Endothelial cell of umbilical vein (primary cell): ENCODE data around the gene KCNMB2.

ENCODE experiments used
- POLR2A ChIP-seq: IDR thresholded peaks from 2 replicates; pipeline ENCODE4 v1.6.1; 2012; ENCODE audit warnings: low read depth, mild to moderate bottlenecking, control low read depth, low read length
- TF ChIP-seq, protein P1 (sequence below), 2 donors: IDR thresholded peaks; 1 replicate in 1 of 2; 2 replicates in 1 of 2; pipeline ENCODE4 v1.5.1; 2011; ENCODE audit warnings: low read length in 2 of 2, mild to moderate bottlenecking in 2 of 2, moderate library complexity in 2 of 2, control low read depth in 1 of 2, inconsistent platforms in 1 of 2, low read depth in 1 of 2; ENCODE audit not compliant: insufficient read depth in 1 of 2; ENCODE audit errors: extremely low read depth in 1 of 2

DNA sequence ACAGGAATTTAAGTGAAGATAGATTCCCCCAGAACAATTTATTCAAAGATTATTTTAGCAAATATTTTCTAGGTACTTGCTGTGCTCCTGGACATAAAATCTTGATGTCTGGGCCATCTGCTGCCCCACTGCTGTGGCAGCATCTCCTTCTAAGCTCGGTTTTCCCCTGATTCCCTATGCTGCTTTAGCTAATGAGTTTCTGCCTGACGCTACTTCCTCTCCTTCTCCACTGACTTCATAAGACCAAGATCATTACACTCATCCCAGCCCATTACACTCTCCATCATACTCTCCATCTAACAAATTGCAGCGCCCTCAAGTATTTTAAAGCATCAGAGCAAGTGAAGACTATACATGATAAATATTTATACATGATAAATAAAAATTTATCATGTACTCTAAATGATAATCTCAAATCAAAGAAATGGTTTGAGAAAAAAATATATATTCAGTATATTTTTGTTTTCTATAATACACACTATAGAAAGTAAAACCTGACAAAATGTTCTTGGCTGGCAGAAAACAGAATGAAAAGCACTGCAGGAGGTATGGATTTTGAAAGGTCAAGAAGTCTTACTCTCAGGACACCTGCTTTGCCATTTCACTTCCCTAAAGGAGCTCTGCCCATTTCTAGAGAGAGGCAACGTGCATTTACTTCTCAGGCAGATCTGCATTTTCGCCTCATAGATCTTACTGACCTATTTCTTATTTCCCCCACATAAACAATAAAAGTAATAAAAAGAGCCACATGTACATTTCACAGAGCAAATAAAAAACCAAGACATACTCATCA lies 232.0 kb downstream of the KCNMB2 start:
- TF ChIP-seq POLR2A = no peak
- TF ChIP-seq, protein P1, sequence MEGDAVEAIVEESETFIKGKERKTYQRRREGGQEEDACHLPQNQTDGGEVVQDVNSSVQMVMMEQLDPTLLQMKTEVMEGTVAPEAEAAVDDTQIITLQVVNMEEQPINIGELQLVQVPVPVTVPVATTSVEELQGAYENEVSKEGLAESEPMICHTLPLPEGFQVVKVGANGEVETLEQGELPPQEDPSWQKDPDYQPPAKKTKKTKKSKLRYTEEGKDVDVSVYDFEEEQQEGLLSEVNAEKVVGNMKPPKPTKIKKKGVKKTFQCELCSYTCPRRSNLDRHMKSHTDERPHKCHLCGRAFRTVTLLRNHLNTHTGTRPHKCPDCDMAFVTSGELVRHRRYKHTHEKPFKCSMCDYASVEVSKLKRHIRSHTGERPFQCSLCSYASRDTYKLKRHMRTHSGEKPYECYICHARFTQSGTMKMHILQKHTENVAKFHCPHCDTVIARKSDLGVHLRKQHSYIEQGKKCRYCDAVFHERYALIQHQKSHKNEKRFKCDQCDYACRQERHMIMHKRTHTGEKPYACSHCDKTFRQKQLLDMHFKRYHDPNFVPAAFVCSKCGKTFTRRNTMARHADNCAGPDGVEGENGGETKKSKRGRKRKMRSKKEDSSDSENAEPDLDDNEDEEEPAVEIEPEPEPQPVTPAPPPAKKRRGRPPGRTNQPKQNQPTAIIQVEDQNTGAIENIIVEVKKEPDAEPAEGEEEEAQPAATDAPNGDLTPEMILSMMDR (IDR thresholded peaks at IDR 0.05; ENCODE audit: extremely low read depth in 1 of 2, insufficient read depth in 1 of 2, low read depth in 1 of 2, low read length in 2 of 2) = no peak
